BJ (cell line): ENCODE measurements around the gene MBTD1. TPM values are rescaled to one million over a fixed set of nuclear protein-coding genes. Genes with fewer than 3 reads are reported as not detected.
"Not testable (repeated sequence)": the region's sequence is repeated elsewhere in the genome, so short reads cannot be mapped to it uniquely, and the experiment has no call there.

ENCODE experiments used
- CTCF ChIA-PET: fragments of 350-600 bp; formaldehyde crosslinking; extraction: SDS; loops from one replicate; lab custom pipeline; 2021; ENCODE audit warnings: antibody characterized with exemption, inconsistent platforms; lab: Yijun Ruan, JAX
- POLR2A ChIA-PET: fragments of 300-600 bp; sonication (Branson Sonifier 250); formaldehyde crosslinking; extraction: SDS; loops from one replicate; lab custom pipeline; 2021; ENCODE audit warnings: antibody characterized with exemption; lab: Charles Lee
- DNase-seq: peaks from one replicate; pipeline ENCODE4 v3.0.0-alpha.2; 2011; ENCODE audit warnings: low read depth
- H3K27me3 ChIP-seq: 2 replicates; pipeline ENCODE4 v1.6.0; 2011; ENCODE audit warnings: low read length; ENCODE audit not compliant: control insufficient read depth, insufficient read depth
- H3K36me3 ChIP-seq: 2 replicates; pipeline ENCODE4 v1.5.1; 2011; ENCODE audit warnings: low read length; ENCODE audit not compliant: control insufficient read depth, insufficient read depth
- H3K4me3 ChIP-seq: 2 replicates; pipeline ENCODE4 v1.5.1; 2011; ENCODE audit warnings: low read depth, mild to moderate bottlenecking, control low read depth, low read length
- polyA plus RNA-seq: library from polyadenylated mRNA; depleted of rRNA; stranded (reverse); fragments of >200 nt; gene quantifications from 2 replicates; pipeline ENCODE4 v1.2.3, GENCODE V29; 2011
- TF ChIP-seq, protein P1 (sequence below): IDR thresholded peaks from 2 replicates; pipeline ENCODE4 v1.5.1; 2011; ENCODE audit warnings: low read depth, mild to moderate bottlenecking, control low read depth, inconsistent platforms, low read length, moderate library complexity; ENCODE audit not compliant: insufficient read depth

Gene MBTD1
- polyA plus RNA-seq, 1 experiment = 2.8 TPM

DNA sequence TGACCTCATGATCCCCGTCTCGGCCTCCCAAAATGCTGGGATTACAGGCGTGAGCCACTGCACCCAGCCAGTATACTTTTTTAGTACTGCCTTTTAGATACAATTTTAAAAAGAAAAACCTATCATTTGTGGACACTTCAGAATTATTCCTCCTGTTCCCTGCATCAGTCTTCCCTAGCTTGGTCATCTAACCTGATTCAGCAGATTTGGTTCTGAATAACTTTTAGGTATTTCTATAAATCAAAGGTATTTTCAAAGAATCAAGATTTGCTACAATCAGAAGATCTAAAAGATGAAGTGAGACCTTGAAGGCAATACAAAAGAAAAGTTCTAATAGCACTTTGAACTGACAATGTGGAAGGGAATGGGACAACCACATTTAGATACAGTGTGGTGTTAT lies 30.0 kb downstream of the MBTD1 start:
- ChIA-PET CTCF (interaction anchor here (1.2 kb wide), 1 partner anchor 77 kb away, joined by 3 read pairs; the partner anchor contains the start of gene NME1), POLR2A (no interaction called here)
- TF ChIP-seq, protein P1, sequence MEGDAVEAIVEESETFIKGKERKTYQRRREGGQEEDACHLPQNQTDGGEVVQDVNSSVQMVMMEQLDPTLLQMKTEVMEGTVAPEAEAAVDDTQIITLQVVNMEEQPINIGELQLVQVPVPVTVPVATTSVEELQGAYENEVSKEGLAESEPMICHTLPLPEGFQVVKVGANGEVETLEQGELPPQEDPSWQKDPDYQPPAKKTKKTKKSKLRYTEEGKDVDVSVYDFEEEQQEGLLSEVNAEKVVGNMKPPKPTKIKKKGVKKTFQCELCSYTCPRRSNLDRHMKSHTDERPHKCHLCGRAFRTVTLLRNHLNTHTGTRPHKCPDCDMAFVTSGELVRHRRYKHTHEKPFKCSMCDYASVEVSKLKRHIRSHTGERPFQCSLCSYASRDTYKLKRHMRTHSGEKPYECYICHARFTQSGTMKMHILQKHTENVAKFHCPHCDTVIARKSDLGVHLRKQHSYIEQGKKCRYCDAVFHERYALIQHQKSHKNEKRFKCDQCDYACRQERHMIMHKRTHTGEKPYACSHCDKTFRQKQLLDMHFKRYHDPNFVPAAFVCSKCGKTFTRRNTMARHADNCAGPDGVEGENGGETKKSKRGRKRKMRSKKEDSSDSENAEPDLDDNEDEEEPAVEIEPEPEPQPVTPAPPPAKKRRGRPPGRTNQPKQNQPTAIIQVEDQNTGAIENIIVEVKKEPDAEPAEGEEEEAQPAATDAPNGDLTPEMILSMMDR = no peak
- DNase-seq = no peak
- Histone ChIP-seq H3K36me3 (peaks cover 1% of the 10 kb centered on the region; the same call in 1 of the 2 replicates), H3K27me3 (no peaks in the 10 kb centered on the region), H3K4me3 (no peak overlapping the region)

DNA sequence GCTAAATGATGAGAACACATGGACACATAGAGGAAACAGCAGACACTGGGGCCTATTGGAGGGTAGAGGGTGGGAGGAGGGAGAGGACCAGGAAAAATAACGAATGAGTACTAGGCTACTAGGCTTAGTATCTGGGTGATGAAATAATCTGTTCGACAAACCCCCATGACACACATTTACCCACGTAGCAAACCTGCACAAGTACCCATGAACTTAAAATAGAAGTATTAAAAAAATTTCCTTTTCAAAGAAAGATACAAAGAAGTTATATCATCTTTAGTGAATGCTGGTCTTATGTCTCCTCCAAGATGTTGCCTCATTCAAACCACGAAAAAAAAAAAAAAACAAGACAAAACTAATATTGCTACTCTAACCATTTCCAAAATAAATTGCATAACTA lies 31.7 kb downstream of the MBTD1 start:
- POLR2A ChIA-PET = interaction anchor here (0.5 kb wide), 1 partner anchor 47 kb away, joined by 3 read pairs; no protein-coding TSS in a partner anchor
- TF ChIP-seq, protein P1 = no peak
- CTCF ChIA-PET = no interaction called here
- Histone ChIP-seq H3K4me3 (no peak overlapping the region), H3K36me3 (peaks cover 5% of the 10 kb centered on the region), H3K27me3 (no peaks in the 10 kb centered on the region)
- peak; percentile 27 for DNase-seq

DNA sequence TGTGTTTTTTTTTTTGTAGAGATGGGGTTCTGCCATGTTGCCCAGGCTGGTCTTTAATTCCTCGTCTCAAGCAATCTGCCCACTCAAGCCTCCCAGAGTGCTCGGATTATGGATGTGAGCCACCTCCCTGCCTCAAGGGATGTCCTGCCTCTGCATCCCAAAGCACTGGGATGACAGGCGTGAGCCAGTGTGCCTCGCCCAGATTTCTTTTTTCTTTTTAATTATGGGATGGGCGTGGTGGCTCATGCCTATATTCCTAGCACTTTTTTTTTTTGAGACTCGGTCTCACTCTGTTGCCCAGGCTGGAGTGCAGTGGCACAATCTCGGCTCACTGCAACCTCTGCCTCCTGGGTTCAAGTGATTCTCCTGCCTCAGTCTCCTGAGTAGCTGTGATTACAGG lies 34.3 kb downstream of the MBTD1 start:
- POLR2A ChIA-PET, CTCF ChIA-PET, H3K27me3 ChIP-seq, H3K36me3 ChIP-seq, H3K4me3 ChIP-seq, DNase-seq: not testable (repeated sequence)

DNA sequence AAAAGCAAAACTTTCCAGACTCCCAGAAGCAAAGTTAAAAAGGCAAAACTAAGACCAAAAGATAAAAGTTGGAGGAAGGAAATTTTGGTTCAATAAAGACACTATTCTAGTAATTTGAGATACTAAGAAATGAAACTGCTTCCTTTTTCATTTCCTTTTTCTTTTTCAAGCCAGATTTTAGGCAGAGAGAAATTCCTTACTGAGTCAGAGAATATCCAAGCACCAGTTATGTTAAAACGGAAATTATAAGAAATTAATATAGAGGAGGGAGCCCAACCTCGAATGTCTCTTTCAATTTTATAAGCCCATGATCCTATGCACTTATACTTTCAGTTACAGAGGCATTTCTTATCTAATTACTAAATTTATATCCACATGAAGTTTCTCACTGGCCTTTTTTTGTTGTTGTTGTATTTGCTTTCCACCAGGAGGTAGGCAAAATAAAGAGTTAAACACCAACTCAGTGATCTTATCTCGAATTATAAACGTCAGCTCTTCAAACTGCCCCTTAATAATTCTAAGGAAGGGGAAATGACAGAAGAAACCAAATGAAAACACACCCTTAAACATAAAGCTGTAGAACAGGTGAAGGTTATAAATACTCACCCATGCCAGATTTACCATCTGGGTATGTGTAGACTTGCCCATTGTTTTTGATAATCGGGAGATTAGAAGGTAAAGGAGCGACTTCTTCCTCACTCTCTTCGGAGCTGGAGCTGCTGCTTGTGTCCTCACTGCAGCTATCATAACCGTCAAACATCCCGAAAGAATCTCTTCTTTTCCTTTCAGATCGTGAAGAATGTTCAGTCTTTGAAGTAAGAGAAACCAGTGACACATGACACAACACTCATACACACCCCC lies 35.2 kb downstream of the MBTD1 start:
- CTCF ChIA-PET = interaction anchor here (0.6 to 1.2 kb wide), 3 partner anchors 20 to 131 kb away, joined by 3 to 4 read pairs (median 3); no protein-coding TSS in a partner anchor
- TF ChIP-seq, protein P1 = no peak
- POLR2A ChIA-PET = no interaction called here

DNA sequence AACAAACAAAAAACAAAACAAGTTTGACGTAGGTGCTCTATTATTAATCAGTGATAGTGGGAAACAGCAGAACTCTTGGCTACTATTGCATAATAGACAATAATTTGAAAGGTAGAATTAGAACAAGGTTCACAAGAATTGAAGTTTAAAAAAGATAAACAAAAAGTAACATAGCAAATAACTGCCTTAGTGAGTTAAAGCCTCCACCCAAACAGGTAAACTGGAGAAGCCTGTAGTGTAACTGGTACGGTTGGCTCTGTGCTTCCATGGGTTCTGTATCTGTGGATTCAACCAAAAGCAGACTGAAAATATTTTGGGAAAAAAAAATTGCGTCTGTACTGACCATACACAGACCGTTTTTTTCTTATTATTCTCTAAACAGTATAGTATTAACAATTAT lies 38.5 kb downstream of the MBTD1 start:
- Histone ChIP-seq H3K27me3 (no peaks in the 10 kb centered on the region), H3K36me3 (peaks cover 14% of the 10 kb centered on the region), H3K4me3 (no peak overlapping the region)
- ChIA-PET CTCF (no interaction called here), POLR2A (no interaction called here)
- TF ChIP-seq, protein P1 = no peak
- DNase-seq = no peak

More for the DNA sequence above, 35.2 kb downstream of the MBTD1 start:
- Histone ChIP-seq H3K4me3 (no peak overlapping the region), H3K27me3 (no peaks in the 10 kb centered on the region), H3K36me3 (peaks cover 7% of the 10 kb centered on the region)
- DNase-seq = no peak
